ENCODE results near the gene C1orf174. TPM values are rescaled to one million over a fixed set of nuclear protein-coding genes. Genes with fewer than 3 reads are reported as not detected.

The C1orf174 gene
- total RNA-seq, 1 donor from 2014 or later, result 30.8 TPM

- DNase-seq (ENCODE audit: low read depth, low spot score), result no peak
Measured at GRCh38 chr1:3896396-3897000, 3.6 kb downstream of the C1orf174 start.

GRCh38 chr1:3895951-3896325 is 4.1 kb downstream of the C1orf174 start:
- DNase-seq (ENCODE audit: low read depth, low spot score), result no peak

- DNase-seq (ENCODE audit: low read depth, low spot score), result no peak
Measured at GRCh38 chr1:3895279-3895950, 4.7 kb downstream of the C1orf174 start.

DNA sequence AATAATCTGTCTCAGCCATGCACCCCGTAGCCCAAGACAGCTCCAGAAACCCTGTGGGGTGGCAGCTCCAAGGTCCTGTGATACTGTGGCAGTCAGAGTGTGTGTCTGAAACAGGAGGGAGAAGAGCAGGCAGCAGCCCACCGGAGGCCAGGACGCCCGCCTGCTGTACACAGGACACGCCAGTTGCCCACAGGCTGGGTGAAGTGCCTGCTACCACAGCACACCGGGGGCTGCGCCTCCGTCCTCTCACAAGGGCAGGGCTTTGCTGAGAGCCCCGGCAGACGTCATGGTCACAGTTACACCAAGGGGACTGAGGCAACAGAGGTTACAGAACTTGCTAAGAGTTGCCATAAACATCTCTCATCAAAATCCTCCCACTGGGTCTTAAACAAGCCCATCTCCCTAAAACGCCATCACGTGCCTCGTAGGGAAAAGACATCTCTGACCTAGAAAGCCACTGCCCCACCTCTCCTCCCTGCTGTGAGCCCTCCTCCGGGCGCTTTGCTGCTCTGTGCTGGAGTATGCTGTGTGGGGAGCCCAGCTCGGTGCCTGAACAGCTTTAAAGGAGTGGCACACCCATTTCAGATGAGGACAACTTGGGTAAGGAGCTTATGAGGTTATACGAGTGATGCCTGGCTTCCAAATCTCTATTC is 5.3 kb downstream of the C1orf174 start:
- no peak for DNase-seq (ENCODE audit: low read depth, low spot score)

DNA sequence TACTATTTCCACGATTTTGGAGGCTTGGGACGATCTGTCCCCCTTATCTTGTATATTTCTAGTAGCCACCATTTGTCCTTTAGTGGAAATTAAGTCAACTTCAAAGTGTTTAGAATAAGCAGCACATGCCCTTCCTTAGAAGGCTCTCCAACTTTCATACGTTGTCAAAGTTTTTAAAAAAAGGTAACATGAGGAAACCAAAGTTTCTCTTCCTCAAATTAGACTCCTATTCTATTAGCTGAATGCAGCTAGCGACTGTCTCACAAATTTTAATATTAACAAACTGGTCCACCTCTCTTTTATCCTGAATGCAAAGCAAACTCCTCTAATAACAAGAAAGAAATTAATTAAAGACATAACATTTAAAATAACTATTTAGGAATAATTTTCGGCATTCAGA is 6.9 kb downstream of the C1orf174 start:
- no peak for DNase-seq (ENCODE audit: low read depth, low spot score)

- no peak for DNase-seq (ENCODE audit: low read depth, low spot score)
Measured at GRCh38 chr1:3892748-3893147, 7.3 kb downstream of the C1orf174 start.

DNA sequence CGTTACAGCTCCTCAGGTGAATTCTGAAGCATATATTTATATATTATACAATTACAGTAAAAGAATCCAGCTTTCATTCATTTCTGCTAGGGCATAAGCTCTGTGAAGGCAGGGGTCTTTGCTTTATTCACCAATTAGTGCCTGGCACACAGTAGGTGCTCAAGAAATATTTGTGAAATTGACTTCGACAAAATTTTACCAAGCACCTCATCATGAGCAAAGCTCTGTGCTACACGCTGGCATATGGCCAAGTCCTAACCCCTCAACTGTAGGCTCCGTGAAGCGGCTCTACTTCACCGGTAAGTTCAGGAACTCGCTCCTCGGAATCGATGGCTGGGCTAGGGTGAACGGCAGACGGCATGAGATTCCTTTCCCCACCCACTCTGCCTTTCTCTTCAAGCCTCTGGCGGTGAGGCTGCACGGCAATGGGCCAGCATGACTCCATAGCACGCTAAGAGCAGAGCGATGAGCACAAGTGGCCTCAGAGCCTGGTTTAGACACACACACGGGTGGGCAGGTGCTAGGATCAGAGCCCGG is 8.7 kb downstream of the C1orf174 start:
- DNase-seq (ENCODE audit: low read depth, low spot score), result no peak

DNA sequence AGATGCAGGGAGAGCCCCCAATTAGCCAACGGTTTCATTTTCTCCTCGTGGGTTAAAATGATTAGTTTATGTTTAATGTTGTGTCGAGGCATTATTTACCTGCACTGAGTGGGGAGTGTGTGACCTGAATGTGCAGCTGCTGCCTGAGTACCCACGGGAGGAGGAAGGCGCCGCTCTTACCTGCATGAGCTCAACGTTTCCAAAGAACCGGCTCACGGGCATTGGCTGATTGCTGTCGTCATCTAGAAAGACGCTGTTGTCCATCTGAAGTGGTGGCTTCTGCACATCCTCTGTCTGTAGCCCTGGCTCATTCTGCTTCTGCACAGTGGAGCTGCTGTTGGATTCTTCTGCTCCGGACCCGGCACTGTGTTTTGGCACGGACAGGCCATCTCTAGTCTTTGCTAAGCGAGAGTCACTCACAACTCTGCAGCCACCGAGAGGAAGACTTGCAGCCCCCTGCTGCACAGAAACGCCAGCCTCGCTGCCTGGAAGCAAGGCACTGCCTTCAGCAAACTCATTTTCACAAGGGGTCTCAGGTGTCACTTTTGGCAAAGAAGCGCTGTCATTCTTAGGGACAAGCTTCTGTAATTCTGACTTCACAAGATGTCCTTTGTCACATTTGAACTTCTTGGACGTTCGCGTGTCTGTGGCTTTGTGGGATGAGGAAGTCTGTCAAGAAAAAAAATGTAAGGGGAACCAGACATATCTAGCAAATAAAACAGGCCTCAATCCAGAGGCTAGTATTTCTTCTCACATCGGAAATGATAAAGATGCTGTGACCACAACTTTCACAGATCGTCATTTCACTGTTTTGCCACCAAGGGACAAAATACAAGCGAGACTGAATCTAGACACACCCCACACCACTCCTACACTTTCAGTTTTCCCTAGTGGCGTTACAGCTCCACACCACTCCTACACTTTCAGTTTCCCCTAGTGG is 9.4 kb downstream of the C1orf174 start:
- DNase-seq (ENCODE audit: low read depth, low spot score), result no peak

GRCh38 chr1:3889936-3890335 is 10.1 kb downstream of the C1orf174 start:
- no peak for DNase-seq (ENCODE audit: low read depth, low spot score)

- no peak for DNase-seq (ENCODE audit: low read depth, low spot score)
Measured at GRCh38 chr1:3888301-3888700, 11.8 kb downstream of the C1orf174 start.

DNA sequence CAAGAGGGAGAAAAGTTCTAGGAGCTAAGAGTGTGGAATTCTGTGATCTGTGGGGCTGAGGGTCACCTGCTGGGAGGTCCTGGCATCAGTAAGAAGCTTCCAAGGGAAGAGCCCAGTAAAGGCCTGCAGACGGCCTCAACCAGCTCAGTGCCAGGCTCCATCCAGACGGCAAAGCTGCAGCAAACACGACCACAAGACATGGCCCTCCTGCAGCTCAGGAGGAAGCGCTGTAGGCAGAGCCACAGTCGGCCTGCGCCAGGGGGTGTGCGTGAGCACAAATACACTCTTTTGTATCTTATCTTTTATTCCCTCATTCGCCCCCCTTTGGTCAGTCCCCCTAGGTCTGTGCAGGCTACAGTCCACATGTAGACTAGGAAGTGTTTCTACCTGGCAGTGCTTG is 13.4 kb downstream of the C1orf174 start:
- DNase-seq (ENCODE audit: low read depth, low spot score), result no peak

DNA sequence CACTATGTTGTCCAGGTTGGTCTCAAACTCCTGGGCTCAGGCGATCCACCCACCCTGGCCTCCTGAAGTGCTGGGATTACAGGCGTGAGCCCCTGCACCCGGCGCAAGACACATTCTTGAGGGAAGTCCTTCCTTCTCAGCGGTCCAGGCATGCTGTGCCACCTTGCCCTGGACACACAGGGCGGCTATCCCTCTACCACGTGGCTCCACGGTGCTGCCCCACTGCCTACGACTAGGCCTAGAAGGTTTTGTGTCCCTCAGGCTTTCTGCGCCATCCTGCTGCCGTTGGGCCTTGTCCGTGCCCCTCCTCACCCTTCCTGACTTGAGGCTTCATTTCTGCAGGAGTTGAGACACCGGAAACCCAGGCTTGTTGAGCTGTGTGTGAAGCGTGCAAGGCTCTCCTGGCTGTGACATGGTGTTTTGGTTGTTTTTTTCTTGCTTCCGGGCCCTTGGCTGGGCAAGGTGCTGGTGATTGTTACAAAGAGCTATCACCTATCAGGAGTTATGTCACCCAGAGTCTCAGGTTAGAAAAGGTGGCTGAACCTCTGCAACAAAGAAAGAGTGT is 13.9 kb downstream of the C1orf174 start:
- no peak for DNase-seq (ENCODE audit: low read depth, low spot score)

DNA sequence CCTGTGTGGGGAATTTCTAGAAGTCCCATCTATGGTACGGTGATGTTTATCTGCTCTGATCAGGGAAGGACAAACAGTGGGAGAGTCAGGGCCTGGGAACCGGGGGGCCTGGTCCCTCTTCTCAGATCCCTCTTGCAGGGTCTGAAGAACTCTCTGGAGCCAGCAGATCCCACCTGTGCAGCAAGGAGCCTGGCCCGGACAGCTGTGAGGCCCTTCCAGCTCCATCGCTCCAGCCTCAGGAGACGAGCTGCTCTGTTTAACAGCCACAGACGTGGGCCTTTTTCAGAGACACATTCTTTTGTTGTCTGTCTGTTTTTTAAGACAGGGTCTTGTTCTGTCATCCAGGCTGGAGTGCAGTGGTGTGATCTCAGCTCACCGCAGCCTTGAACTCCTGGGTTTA is 14.5 kb downstream of the C1orf174 start:
- DNase-seq (ENCODE audit: low read depth, low spot score), result no peak

DNA sequence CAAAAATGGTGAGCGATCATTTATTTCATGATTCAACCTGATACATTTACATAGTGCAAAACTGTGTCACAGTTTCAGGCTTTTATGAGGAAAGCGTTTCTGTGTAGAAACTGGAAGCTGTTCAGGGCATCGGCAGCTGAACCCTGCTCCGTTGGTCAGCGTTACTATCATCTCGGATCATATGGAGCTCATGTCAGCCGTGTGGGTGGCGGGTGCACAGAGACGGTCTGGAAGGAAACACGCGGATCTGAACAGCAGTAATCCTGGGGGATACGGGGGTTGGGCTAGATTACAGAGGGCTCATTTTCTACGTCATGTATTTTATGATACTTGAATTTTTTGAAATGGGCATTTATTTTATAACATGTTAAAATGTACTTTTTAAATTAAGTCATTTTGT is 15.1 kb downstream of the C1orf174 start:
- DNase-seq (ENCODE audit: low read depth, low spot score), result no peak

DNA sequence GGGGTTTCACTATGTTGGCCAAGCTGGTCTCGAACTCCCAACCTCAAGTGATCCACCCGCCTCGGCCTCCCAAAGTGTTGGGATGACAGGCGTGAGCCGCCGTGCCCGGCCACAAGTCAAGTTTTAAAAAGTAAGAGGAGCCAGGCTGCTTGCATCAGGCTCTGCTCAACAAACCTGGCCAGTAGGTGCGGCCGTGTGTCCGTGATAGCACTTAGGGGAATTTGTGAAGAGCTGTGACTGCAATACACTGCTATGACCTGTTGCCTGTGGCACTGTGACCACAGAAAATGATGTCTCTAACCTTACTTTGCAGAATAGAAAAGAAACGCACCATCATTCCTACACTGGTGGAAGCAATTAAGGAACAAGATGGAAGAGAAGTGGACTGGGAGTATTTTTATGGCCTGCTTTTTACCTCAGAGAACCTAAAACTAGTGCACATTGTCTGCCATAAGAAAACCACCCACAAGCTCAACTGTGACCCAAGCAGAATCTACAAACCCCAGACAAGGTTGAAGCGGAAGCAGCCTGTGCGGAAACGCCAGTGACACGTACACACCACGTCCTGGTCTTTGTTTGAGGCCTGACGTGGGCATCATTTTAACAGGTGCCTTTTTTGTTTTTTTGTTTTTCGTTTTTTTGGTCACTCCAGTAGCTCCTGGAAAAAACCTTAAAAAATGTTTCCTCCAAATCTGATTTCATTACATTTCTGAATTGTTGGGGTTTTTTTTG is 16.7 kb downstream of the C1orf174 start:
- DNase-seq (ENCODE audit: low read depth, low spot score), result no peak

DNA sequence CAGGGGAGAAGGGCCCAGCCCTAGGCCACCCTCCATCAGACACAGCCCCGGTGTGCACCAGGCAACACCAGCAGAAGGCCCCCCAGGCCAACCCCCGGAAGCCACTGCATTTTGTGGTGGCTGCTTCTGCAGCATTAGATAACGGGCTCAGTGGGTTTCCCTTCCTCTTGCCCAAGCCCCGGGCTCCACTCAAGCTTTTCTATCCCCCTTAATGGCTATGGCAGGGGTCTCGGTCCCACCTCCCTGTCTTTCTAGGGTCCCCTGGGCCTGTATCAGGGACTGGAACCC is 18.9 kb downstream of the C1orf174 start:
- no peak for DNase-seq (ENCODE audit: low read depth, low spot score)

- no peak for DNase-seq (ENCODE audit: low read depth, low spot score)
Measured at GRCh38 chr1:3880429-3881192, 19.5 kb downstream of the C1orf174 start.

DNA sequence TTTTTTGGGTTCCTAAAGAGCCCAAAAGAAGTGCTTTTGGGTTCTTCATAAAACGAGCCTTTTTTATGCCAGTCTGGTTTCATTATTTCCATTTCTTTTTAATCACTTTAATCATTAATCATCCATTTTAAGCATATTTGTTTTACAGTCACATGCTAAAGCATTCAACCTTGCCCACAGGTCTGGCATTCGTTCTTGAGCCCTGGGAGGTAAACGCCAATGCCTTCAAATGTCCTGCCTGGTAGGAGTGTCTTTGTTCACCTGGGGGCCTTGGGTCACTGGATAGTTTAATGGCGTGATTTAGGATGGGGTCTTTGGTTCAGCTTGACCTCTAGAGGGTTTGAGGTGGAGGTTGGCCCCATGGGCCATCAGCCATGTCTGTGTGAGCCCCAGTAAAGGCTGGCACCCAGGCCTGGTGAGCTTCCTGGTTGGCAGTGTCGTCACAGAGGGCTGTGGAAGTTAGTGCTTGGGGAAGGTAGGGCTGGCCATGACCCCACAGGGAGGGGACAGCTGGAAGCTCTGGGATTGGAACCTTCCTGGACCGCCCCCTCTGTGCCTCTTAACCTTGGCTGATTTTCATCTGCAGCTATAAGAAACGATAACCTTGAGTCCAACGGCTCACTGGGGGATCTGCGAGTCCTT is 20.2 kb downstream of the C1orf174 start:
- no peak for DNase-seq (ENCODE audit: low read depth, low spot score)

- DNase-seq (ENCODE audit: low read depth, low spot score), result no peak
Measured at GRCh38 chr1:3879099-3879498, 21.0 kb downstream of the C1orf174 start.

DNA sequence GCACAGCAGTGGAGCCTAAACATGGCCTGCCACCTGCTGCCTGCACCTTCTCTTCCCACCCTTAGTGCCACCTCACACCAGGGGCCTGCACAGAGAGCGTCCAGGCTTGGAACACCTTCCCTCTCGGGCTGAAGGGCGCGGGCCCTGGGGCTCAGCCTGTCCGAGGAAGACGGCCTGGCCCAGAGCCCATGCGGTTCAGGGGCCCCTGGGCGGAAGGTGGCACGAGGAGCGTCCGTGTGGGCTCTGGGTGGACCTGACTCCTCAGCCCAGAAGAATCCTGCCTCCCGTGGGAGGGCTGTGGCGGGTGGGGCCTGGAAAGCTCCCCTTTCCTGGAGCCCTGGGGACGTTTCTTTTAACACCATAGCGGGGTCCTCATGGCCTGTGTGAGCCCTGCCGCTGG is 23.4 kb downstream of the C1orf174 start:
- no peak for DNase-seq (ENCODE audit: low read depth, low spot score)

Data from pulmonary artery endothelial cell (primary cell).